DMS 273 (cell line): ENCODE data around the gene TGM5.
A peak's percentile ranks its signal among the peaks of the same experiment; 100 is the strongest.
"Not testable (repeated sequence)": the region's sequence is repeated elsewhere in the genome, so short reads cannot be mapped to it uniquely, and the experiment has no call there.

Source experiments
- DNase-seq: peaks from one replicate; lab custom pipeline; 2025; ENCODE audit not compliant: unreplicated experiment; lab: John Stamatoyannopoulos, UW

TGM5 gene

DNA sequence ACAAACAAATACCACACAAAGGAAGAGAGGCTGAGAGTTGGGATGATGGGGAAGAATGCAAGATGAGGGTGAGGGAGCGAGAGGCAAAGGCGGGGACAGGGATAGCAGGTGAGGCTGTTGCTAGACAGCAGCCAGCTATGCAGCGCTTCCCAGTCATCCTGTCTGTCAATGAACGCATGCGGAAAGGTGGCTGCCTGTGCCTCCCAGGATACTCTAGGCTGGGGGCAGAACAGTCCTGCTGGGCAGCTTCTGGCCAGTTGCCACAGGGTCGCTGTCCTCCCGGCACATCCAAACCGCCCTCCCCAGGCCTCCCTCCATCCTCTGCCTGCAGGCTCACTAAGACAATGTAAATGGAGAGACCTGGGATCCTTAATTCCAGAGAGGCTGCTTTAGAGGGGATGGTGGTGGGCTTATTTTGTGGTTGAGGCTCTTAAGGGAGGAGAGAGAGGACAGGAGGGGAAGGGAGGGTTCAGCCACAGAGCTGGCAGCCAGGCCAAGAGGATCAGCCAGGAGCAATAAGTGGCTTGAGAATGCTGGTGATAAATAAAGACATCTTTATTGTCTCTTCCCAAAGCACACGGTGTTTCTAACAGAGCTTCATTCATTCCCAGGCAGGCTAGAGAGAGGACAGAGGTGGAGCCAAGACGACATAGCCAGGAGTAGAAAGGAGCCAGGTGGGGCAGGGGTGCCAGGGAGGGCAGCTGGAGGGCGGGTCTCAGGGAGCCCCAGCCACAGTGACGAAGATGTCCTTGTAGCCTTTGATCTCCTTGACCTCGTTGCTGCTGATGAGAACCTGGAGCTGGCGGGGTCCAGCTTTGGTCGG, 9.2 kb upstream of the TGM5 start:
- DNase-seq: no peak

DNA sequence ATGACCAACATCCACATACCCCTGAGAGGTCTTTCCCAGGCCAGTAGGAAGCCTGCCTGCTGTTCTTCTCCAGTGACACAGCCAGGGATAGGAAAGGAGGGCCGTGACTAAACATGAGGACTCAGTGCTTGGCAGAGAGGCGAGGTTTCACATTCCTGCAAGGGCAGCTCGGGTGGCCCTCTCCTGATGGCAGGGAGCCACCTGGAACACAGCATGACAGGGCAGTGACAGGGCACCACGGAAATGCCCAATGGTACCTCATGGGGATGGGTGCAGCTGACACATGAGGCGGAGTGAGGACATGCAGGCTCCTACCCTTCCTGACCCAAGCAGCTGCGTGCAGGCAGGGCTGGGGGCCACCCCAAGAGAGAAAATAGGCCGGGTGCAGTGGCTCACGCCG, 7.4 kb upstream of the TGM5 start:
- DNase-seq: no peak

DNA sequence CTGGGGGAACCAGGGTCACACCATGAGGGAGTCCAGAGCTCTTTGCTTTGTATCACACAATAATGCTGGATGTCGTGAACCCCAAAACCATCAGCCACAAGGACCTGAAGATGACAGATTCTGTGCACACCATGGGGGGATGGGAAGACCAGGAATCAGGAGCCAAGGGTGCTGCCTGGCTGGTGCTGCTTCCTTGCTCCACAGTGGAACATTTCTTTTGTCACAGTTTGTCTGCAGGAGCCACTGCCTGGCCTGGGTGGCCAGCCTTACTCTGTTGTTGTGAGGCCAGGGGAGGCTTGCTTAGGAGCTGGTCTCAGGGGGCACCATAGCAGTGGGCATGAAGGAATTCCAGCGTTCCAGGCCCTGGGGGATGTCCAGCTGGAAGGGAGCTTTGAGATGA, 6.5 kb upstream of the TGM5 start:
- DNase-seq: no peak

DNA sequence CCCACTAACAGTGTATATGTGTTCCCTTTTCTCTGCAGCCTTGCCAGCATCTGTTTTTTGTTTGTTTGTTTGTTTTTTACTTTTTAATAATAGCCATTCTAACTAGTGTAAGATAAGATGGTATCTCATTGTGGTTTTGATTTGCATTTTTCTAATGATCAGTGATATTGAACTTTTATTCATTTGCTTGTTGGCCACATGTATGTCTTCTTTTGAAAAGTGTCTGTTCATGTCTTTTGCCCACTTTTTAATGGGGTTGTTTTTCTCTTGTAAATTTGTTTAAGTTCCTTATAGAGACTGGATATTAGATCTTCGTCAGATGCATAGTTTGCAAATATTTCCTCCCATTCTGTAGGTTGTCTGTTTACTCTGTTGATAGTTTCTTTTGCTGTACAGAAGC, 5.2 kb upstream of the TGM5 start:
- not testable (repeated sequence) for DNase-seq

DNA sequence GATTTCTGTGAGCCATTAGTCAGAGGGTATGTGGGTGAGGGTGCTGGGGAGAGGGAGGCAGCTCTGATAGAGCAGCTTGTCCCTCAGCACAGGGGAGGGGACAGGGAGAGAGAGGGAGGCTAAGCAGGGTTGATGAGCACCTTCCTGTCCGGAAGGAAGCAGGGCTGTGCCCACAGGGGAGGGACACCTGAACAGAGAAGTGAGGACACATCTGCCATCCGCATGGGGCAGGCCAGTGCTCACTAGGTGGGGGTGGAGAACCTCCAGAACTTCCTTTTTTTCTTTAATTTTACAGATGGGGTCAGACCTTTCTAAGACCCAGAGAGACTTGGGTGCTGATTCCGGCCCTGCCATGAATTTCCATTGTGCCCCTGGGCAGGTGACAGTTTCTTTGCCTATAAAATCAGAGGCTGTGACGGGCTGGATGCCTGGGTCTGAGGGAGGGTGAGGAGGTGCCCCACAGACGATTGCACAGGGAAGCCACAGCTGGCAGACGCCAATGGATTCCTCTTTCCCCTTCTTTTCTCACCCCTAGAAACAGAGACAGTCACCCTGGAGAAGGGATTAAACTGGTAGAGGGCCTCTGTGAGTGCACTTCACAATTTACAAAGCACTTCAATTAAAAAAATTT, 4.1 kb upstream of the TGM5 start:
- DNase-seq: no peak

DNA sequence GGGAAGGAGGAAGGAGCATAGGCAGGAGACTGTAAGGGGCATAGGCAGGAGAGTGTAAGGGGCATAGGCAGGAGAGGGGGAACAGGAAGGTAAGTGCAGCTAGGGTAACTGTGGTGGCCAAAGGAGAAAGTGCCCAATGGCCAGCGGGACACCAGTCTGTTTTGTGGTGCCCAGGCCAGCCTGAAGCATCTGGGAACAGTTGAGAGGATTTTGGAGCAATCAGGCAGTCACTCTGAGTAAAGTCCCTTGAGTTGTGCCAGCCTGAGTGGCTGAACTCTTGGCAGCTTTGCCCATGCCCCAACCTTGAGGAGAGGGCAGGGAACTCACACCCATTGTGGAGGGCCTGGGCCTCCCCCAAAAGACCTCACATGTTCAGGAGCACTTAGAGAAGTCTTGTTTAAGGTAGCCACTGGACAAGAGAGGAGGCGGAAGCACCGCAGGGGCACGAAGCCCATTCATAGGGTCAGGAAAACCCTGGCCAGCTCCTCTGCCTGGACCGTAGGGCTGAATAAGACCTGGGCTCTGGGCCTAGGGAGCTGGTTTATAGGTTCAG, 3.5 kb upstream of the TGM5 start:
- DNase-seq: no peak

DNA sequence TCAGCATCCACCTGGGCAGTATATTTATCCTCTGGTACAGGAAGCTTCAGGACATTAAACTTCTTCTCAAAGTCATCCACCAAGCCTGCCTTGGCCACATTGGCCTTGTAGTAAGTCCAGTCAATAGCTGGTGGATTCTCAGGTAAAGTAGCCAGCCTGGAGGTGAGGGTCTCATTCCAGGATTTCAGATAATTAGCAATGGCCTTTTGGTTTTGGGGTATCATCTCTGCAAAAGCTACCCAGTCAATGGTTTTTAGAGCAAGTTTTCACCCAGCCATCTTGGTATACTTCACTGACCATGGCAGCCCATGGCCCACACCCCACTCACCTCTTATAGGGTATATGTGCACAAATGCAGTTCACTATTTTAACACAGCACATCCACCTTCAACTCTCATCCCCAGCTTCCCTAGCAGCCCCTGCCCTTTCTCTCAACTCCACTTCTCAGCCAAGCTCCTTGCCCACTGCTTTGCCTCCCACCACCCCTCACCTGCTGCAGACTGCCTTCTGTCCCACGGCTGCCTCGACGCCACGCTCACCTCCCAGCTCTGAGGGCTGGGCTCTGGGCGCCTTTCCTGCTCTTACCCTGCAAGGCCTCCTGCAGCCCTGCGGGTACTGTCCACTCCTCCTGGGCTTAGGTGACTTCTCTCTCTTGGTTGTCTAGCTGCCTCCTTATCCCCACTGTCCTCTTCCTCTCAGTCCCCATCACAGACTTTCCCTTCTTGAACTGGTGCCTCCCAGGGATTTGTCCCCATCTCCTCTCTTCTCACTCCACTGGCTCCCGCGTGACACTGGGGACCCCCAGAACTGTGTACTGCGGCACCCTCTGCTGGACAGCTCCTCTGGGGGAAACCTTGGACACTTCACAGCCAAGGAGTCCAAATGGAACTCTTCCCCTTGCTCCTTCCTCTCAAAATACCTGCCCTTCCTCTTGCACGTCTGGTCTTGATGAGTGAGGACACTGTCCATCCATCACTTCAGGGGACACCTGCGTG, 1.7 kb upstream of the TGM5 start:
- DNase-seq: peak; percentile 10

DNA sequence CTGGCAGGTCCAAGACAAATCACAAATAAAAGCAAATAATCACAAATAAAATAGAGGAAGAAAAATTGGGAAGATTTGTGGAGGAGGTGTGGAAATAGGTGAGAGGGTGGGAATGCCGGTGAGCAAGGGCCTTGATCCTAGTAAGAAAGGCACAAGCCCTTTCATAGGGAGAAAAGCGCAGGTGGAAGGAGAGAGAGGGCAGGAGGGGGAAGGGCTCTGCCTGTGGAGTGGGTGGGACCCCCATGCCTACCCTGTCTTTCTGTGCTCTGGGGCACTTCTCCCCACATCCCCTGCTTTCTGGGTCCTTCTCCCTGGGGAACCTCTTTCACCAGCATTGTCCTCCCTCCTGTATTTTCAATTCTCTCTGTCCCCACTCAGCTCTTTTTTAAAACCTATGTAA, 711 bp upstream of the TGM5 start:
- no peak for DNase-seq

DNA sequence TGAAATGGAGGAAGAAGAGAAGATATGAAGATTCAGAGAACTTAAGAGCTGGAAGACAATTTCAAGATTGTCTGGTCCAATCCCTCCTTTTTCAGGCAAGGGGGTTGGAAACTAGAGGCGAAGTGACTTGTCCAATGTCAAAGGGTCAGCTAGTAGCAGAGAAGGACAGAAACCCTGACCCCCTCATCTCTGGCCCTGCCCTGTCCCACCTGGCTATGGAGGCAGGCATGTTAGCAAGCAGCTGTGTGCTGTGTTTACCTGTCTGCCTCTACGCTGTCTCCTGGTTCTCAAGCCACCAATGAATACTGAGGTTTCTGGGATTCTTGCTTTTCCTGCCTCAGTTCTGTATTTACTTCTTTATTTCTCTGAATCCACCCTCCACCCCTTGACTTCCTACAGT, 342 bp downstream of the TGM5 start:
- DNase-seq: no peak

DNA sequence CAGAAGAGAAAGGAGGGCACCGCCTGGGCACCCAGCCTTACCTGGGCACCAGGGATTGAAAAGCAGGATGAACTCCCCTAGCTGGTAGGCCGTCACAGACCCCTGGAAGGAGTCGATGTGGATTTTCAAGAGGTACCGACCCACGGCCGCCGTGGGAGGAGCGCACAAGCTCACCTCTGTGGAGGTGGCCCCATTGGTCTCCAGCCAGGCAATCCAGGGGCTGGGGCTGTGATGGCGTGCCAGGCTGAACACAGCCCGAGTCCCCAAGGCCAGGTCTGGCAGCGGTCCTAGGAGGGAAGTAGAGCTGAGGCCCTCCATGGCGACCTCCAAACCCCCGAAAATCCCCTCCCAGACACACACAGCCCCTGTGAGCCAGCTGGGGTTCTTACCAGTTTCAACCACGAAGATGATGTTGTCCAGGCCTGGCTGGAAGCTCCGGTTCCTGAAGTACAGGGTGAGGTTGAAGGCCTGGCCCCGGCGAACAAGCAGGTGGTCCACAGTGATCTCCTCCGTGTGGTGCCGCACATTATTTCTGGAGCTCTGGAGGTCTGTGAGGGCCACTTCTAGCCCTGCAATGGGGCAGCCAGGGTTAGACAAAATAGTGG, 6.6 kb downstream of the TGM5 start:
- DNase-seq: no peak

DNA sequence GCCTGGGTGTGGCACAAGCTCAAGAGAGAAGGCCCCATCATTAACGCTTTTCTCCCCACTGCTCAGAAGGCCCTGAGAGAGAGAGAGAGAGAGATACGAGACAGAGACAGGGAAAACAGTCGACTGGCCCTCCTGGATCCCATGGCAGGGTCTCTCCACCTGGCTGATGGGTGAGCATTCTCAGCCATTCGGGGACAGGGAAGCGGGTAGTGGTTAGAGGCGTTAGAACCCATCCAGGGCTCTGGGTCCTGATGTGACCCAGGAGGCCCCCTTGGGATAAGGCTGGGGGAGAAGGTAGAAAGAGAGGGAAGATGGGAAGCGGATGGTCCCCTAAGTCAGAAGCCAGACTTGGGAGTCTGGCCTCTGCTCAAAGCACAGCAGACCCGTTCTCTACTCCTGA, 7.9 kb downstream of the TGM5 start:
- no peak for DNase-seq

DNA sequence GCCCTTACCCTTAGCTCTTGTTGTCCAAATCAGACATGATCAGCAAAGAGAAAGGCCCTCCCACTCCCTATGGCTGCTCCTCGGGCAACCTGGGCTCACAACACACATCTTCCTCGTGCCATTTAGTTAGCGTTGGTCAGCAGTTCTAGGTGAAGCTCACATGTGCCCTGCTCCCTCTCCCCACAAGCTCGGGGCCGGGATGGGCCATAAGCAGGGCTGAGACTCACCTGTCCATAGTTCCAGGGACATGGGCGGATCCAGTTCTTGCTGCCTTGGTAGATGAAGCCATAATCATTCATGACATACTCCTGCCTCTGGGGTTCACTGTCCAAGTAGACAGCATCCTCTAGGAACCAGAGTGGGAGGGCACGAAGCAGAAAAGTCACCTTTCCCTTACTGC, 10.4 kb downstream of the TGM5 start:
- DNase-seq: no peak

DNA sequence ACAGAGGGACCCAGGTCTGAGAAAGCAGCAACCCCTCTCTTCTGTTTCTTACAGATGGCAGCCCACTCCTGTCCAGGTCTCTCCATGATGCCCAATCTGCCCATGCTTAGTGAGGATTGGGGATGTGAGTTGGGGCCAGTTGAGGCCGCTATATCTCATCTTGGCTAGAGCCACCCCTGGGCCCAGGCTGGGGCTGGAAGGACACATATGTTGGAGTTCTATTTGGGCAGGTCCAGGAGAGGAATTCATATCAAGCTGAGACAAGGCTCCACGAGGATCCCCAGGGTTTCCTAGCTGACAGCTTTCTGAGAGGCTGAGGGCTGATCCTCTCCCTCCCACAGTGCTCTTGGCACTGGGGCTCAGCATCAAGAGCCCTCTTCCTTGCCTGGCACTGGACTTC, 11.4 kb downstream of the TGM5 start:
- DNase-seq: no peak

DNA sequence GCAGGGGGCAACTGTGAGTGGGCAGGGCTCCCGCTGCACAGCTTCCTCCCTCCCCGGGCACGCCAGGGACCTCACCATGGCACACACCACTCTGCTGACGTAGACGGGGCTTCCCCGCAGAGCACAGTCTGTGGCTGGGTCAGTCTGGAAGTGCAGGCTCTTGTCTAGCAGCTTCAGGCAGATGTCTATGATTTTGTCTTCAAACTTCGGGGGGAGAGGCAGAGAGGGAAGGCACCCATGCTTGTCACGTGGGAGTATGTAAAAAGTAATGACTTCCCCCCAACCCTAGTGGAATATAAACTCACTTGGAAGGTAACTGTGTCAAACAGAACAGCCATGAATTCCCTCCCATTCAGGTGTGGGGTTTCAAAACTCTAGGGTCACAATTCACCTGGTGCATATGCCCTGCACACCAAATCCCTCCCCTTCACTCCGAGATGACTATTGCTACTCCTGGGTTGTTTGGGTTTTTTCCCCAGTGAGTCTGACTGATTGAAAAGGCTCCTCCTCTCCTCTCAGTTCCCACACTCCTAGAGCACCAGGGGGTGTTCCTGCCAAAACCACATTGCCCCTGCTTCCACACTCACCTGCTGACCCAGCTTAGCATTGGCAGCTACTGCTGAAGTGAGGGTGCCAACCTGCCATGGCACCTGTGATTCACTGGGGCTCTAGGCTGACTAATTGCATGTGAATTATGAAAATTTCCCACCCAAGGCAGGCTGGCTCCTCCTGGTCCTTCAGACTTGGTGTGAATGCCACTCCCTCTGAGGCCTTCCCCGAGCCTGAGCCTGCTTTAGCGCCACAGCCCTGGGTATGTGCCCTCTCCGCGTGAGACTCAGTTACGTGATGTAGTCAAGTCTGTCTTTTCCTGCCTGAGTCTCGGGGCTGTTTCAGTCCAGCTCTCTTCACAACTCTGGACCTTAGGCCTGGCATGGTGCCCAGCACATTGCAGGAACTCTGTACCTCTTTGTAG, 13.0 kb downstream of the TGM5 start:
- DNase-seq: no peak

DNA sequence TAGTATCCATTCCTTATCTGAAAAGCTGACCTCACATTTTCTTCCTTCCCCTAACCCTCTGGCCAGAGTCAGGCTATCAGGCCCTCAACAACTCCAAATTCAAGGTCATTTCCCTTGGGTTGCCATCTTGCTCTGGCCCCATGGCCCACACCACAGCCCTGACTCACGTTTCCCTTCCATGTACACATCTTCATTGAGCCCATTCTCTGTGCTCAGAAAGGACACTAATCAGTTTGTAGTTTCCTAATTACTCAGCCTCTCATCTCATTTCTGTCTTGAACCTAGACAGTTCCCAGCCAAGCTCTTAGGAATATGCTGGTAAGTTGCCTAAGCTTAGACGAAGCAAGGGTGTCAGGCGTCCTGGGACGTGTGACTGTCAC, 14.9 kb downstream of the TGM5 start:
- no peak for DNase-seq

DNA sequence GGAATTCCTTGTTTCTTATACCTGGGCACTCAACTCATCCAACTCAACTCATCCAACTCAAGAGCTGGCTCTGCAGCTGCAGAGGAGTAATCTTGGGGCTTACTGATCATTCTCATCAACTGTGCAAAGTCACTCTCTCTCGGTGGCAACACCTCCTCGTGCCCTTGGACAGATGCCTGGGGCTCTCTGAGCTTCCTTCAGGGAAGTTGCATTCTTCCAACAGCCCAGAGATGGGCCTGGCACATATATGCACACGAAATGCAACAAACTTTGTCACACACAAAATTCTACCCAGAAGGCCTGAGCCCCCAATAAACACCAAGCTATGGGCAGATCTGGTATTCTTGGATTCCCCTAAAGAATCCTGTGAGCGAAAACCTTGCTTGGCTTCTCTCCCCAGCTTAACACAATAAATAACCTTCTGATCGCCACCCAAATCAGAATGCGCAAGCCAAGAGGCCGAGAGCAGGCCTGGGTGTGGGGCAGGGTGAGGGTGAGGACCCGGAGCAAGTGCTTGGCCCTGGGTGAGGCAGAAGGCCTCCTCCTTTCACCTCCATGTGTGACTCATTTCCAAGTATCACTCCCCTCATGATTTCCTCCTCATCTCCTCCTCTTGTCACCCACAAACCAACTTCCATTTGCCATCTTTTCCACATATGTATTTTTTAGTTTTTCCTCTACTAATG, 15.4 kb downstream of the TGM5 start:
- DNase-seq: no peak

DNA sequence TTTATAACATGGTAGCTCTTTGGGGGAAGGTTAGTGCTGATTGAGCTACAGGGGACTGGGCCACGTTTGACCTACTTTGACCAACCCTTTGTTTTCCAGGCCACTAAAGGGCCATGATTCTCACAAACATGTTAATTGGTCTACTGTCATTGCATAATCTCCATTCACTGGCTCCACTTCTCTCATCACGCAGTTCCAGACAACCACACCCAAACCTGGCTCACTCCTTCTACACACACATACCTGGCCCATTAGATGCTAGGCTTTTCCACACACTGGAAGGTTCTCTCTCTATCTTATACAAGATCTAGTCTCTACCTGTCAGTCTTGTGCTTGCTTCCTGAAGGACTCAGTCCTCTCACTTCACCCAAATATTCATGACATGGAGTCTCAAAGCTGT, 15.9 kb downstream of the TGM5 start:
- no peak for DNase-seq

DNA sequence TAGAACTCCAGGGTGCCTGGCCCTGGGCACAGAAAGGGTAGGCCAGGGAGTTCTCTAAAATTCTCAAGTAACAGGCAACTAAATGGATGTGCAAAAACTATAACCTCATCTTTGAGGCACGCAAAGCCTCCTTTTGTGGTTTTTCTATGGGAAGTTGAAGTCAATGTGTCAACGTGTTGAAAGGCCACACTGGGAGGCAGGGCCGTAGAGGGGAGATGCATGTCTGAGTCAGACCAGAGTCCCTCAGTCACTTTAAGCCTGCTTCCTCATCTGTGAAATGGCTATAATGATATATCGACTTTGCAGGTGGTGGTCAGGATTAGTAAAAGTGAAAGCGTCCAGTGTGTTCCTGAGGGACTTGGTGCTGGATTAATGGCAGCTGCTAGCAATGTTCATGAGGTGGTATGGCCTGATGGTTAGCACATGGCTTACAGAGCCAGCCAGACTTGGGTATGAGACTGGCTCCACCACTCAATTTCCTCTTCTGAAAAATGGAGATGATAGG, 17.0 kb downstream of the TGM5 start:
- no peak for DNase-seq

DNA sequence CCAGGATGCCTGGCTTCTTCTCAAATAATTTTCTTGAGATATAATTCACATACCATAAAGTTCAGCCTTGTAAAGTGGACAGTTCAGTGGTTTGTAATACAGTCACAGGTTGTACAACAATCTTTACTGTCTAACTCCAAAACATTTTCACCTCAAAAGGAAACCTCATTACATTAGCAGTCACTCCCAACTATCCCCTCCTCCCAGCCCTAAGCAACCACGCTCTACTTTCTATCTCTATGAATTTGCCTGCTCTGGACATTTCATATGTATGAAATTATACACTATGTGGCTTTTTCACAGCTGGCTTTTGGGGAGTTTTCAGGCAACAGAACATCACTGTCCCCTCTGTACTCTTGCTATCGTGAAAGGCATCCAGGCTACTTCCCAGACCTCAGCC, 17.5 kb downstream of the TGM5 start:
- no peak for DNase-seq
